SK-N-SH (cell line): Measurements from ENCODE around the gene TPH2.

Source experiments
- EP300 ChIP-seq, 2 experiments: IDR thresholded peaks; 2 replicates each; pipeline versions ENCODE4 v1.4.0 to v1.6.1; 2012; ENCODE audit warnings: borderline replicate concordance in 1 of 2, low read depth in 1 of 2, low read length in 1 of 2
- GATA2 ChIP-seq: sonication (generic); formaldehyde crosslinking; IDR thresholded peaks from 2 replicates; pipeline ENCODE4 v1.5.0; 2020; ENCODE audit warnings: mild to moderate bottlenecking, missing genetic modification reagents
- MEF2A ChIP-seq: IDR thresholded peaks from 2 replicates; pipeline ENCODE4 v1.4.0; 2012; ENCODE audit warnings: low read depth, borderline replicate concordance
- MXI1 ChIP-seq: IDR thresholded peaks from 2 replicates; pipeline ENCODE4 v1.6.1; 2012; ENCODE audit warnings: mild to moderate bottlenecking, low read depth, low read length, improper control_type of control experiment
- NFIC ChIP-seq: IDR thresholded peaks from 2 replicates; pipeline ENCODE4 v1.4.0; 2012; ENCODE audit warnings: borderline replicate concordance
- POLR2AphosphoS5 ChIP-seq: IDR thresholded peaks from 2 replicates; pipeline ENCODE4 v1.6.1; 2012; ENCODE audit warnings: low read depth, low read length
- RAD21 ChIP-seq: IDR thresholded peaks from 2 replicates; pipeline ENCODE4 v1.6.1; 2012; ENCODE audit warnings: mild to moderate bottlenecking, low read length
- RCOR1 ChIP-seq: fragments of 150-350 bp; IDR thresholded peaks from 2 replicates; pipeline ENCODE4 v1.6.1; 2017; ENCODE audit warnings: antibody characterized with exemption, low read length
- TAF1 ChIP-seq: IDR thresholded peaks from 2 replicates; pipeline ENCODE4 v1.6.1; 2012; ENCODE audit warnings: low read depth, mild to moderate bottlenecking, low read length, moderate library complexity, borderline replicate concordance
- YY1 ChIP-seq: IDR thresholded peaks from 2 replicates; pipeline ENCODE4 v1.4.0; 2012; ENCODE audit warnings: low read depth, mild to moderate bottlenecking
- TF ChIP-seq, protein P1 (sequence below): IDR thresholded peaks from 2 replicates; pipeline ENCODE4 v1.4.0; 2012; ENCODE audit warnings: low read depth
- TF ChIP-seq, protein P2 (sequence below): IDR thresholded peaks from 2 replicates; pipeline ENCODE4 v1.6.1; 2012; ENCODE audit warnings: mild to moderate bottlenecking, low read depth, low read length, moderate library complexity
- TF ChIP-seq, protein P3 (sequence below): fragments of 200-600 bp; sonication (generic); IDR thresholded peaks from 2 replicates; pipeline ENCODE4 v1.6.1; 2017; ENCODE audit warnings: antibody characterized with exemption, mild to moderate bottlenecking, moderate library complexity

DNA sequence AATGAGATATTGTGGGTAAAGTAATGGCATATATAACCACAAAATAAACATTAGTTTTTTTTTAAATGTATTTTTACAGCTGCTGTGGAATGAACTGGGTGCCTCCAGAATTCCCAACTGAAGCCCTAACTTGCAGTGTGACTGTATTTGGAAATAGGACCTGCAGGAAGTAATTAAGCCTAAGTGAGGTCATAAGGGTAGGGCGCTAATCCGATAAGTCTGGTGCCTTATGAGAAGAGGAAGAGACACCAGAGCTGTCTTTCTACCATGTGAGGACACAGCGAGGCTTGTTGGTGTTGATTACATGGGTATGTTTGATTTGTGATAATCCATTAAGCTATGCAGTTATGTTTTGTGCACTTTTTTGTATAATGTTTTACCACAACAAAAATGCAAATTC, 136.8 kb downstream of the TPH2 start:
- TF ChIP-seq, protein P1, sequence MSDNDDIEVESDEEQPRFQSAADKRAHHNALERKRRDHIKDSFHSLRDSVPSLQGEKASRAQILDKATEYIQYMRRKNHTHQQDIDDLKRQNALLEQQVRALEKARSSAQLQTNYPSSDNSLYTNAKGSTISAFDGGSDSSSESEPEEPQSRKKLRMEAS, result no peak
- TF ChIP-seq RCOR1, result no peak
- TF ChIP-seq, protein P2, sequence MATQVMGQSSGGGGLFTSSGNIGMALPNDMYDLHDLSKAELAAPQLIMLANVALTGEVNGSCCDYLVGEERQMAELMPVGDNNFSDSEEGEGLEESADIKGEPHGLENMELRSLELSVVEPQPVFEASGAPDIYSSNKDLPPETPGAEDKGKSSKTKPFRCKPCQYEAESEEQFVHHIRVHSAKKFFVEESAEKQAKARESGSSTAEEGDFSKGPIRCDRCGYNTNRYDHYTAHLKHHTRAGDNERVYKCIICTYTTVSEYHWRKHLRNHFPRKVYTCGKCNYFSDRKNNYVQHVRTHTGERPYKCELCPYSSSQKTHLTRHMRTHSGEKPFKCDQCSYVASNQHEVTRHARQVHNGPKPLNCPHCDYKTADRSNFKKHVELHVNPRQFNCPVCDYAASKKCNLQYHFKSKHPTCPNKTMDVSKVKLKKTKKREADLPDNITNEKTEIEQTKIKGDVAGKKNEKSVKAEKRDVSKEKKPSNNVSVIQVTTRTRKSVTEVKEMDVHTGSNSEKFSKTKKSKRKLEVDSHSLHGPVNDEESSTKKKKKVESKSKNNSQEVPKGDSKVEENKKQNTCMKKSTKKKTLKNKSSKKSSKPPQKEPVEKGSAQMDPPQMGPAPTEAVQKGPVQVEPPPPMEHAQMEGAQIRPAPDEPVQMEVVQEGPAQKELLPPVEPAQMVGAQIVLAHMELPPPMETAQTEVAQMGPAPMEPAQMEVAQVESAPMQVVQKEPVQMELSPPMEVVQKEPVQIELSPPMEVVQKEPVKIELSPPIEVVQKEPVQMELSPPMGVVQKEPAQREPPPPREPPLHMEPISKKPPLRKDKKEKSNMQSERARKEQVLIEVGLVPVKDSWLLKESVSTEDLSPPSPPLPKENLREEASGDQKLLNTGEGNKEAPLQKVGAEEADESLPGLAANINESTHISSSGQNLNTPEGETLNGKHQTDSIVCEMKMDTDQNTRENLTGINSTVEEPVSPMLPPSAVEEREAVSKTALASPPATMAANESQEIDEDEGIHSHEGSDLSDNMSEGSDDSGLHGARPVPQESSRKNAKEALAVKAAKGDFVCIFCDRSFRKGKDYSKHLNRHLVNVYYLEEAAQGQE, result no peak
- TF ChIP-seq, protein P3, sequence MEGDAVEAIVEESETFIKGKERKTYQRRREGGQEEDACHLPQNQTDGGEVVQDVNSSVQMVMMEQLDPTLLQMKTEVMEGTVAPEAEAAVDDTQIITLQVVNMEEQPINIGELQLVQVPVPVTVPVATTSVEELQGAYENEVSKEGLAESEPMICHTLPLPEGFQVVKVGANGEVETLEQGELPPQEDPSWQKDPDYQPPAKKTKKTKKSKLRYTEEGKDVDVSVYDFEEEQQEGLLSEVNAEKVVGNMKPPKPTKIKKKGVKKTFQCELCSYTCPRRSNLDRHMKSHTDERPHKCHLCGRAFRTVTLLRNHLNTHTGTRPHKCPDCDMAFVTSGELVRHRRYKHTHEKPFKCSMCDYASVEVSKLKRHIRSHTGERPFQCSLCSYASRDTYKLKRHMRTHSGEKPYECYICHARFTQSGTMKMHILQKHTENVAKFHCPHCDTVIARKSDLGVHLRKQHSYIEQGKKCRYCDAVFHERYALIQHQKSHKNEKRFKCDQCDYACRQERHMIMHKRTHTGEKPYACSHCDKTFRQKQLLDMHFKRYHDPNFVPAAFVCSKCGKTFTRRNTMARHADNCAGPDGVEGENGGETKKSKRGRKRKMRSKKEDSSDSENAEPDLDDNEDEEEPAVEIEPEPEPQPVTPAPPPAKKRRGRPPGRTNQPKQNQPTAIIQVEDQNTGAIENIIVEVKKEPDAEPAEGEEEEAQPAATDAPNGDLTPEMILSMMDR, result no peak
- no peak for TF ChIP-seq POLR2AphosphoS5
- TF ChIP-seq MEF2A, result no peak
- no peak for TF ChIP-seq GATA2 (CRISPR knock-in tag)
- TF ChIP-seq EP300 (IDR thresholded peaks at IDR 0.05; ENCODE audit: borderline replicate concordance in 1 of 2, low read depth in 1 of 2, low read length in 1 of 2), result no peak
- no peak for TF ChIP-seq NFIC
- no peak for TF ChIP-seq MXI1
- no peak for TF ChIP-seq TAF1
- TF ChIP-seq RAD21, result no peak
- TF ChIP-seq YY1, result no peak
